HEK293 (cell line): ENCODE results near the gene ESM1.

ENCODE experiments used
- PRDM4 ChIP-seq: fragments of 450-650 bp; formaldehyde crosslinking; IDR thresholded peaks from 2 replicates; pipeline ENCODE4 v1.5.1; 2017; ENCODE audit warnings: missing biosample characterization, missing genetic modification characterization
- ZNF248 ChIP-seq: fragments of 450-650 bp; formaldehyde crosslinking; IDR thresholded peaks from 2 replicates; pipeline ENCODE4 v1.5.1; 2017; ENCODE audit warnings: missing biosample characterization, missing genetic modification characterization
- ZNF266 ChIP-seq: fragments of 450-650 bp; formaldehyde crosslinking; IDR thresholded peaks from 2 replicates; pipeline ENCODE4 v1.5.1; 2016; ENCODE audit warnings: missing biosample characterization, missing genetic modification characterization, low read depth
- TF ChIP-seq, protein P1 (sequence below): fragments of 450-650 bp; formaldehyde crosslinking; IDR thresholded peaks from 2 replicates; pipeline ENCODE4 v1.5.1; 2016; ENCODE audit warnings: missing biosample characterization, missing genetic modification characterization

- TF ChIP-seq, protein P1, sequence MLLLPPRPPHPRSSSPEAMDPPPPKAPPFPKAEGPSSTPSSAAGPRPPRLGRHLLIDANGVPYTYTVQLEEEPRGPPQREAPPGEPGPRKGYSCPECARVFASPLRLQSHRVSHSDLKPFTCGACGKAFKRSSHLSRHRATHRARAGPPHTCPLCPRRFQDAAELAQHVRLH = no peak
- TF ChIP-seq PRDM4 (tag by site-specific recombination) = no peak
- TF ChIP-seq ZNF248 (tag by site-specific recombination) = no peak
- no peak for TF ChIP-seq ZNF266 (tag by site-specific recombination)
Measured at GRCh38 chr5:54930736-54931135, 54.7 kb downstream of the ESM1 start.
